ENCODE measurements around the gene BBS9.

BBS9 gene

DNA sequence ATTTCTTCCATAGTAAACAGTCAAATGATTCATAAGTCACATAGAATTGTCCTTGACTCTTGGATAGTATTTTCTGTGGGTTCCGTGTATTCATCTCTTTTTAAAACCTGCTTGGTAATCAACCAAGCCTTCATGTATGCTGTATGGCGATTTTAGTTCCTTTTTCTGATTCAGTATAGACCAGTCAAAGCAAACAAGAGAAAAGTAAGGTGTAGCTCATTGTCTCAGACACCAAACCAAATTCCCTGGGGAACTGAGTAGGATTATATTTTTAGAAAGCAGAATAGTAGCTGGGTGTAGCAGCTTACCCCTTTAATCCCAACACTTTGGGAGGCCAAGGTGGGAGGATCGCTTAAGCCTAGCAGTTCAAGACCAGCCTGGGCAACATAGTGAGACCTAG is 240.5 kb downstream of the BBS9 start:
- DNase-seq (ENCODE audit: low read depth), result no peak

DNA sequence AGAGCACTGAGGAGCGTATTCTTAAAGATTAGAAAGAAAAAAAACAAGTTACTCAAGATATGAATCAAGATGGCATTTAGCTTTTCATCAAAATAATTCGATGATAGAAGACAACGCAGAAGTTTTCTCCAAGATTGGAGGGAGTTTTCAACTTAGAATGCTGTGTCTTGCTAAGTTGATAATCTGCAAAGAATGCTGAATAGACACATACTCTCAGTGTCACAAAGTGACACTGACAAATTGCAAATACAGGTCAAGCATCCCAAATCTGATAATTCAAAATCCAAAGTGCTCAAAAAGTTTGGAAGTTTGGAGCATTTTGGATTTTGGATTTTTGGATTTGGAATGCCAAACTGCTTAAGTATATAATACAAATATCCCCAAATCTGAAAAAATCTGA is 243.8 kb downstream of the BBS9 start:
- no peak for DNase-seq (ENCODE audit: low read depth)

DNA sequence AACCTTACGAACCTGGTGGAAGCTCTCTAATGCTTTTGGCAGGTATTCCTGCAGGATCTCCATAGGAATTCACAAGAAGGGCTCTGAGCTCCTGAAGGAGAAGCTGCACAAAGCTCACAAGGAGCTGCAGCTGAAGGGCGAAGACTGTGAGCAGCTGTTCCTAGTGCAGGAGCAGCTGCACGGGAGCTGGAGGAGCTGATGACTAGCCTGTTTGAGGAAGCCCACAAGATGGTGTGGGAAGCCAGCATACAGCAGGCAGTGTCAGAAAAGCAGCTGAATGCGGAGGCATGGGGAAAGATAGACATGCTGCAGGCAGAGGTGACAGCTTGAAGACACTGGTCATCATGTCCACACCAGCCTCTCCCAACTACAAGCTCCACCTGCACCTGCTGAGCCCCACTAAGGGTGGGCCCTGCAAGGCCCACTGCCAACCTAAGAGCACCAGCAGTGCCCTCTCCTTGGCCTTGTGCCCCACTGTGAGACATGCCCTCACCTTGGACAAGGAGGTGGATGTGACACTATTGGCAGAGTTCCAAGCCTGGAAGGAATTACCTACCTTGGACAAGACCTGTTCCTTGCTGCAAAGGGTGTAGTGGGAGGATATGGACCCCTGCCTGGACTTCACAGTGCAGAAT is 250.6 kb downstream of the BBS9 start:
- no peak for DNase-seq (ENCODE audit: low read depth)

DNA sequence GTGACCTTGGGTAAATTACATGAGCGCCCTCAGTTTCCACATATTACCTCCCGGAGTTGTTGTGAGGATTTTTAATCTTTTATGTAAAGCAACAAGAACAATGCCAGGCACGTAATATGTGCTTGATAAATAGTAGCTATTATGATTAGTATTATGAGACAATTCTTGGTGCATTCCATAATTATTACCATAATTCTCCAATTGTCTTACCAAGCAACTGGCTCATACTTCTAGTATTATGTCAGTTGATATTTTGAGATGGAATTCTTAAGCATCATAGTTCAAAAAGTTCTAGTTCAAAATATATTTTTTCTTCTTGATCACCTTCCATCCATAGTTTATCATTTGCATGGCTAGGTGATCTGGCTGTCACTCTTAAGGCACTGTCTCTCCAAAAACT is 259.0 kb downstream of the BBS9 start:
- DNase-seq (ENCODE audit: low read depth), result no peak

DNA sequence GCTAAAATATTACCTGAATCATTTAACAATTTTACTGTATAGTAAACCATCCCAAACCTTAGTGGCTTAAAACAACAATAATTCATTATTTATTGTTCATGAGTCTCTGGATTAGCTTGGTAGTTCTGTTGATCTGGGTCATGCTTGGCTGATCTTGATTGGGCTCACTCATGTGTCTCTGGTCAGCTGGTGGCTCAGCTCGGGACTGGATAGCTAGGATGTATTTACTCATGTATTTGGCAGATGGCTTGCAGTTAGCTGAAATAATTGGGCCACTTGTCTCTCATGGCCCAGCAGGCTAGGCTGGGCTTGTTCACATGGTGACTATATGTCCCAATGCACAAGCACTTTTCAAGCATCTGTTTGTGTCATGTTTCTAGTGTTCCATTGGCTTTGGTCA is 262.8 kb downstream of the BBS9 start:
- no peak for DNase-seq (ENCODE audit: low read depth)

DNA sequence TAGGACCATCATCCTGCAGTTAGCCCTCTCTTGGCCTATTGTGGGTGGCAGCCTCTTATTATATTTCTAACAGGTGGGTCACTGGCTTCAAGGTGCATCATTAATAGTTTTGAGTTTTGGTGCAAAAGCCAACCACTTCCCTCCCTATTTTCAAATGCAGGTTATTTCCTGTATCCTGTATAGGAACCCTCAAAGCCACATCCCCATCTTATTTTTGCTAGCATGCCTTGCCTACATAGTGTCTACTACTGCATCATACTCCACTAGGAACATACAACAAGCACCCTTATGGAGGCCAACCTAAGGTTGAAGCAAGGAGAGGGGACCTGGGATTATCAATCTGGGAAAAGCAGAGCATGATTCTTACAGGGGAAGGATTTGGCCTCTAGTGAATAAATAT is 264.4 kb downstream of the BBS9 start:
- no peak for DNase-seq (ENCODE audit: low read depth)

DNA sequence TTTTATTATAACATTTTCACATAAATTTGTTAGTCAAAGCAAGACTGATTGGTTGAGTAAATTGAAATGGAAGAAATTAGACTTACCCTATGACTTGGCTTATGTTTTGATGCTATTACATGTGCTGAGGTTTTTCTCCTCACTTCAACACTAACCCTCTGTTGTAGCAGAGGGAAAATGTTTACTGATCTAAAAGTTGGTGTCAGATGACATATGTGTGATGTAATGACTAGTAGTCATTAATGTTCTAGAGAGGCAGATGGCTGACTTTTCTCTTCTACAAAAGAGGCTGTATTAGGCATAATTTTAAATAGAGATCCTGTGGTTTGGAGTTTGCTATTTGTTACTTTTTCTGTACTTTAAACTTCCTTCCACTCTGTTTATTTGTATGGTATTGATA is 266.0 kb downstream of the BBS9 start:
- DNase-seq (ENCODE audit: low read depth), result no peak

DNA sequence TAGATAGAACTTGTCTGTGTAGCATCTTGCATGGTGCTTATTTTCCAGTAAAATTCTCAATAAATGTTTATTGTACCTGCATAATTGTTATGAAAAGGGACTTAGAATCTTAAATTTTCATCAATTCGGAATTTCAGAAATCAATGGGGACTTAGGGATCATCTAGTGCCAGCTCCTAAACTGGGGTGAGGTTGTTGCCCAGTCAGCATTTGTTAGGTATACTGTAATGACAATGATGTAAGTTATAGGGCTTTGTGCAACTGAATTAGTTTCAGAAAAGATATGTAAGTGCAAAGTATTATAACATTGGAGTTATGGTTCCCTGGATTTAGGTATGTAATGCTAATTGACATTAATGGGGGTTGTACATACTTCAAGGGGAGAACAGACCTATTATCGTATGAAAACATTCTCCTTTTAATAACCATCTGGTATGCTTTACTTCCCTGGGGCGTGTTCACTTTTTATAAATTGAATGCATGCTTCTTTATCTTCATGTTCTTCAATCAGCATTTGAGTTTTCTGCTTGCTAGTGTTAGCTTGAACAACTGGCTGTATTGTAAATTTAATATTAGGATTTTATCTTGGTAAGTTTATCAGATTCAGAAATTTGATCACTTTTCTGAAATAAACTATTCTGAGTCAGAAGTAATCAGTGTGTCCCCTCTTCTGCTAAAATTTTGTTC is 270.3 kb downstream of the BBS9 start:
- no peak for DNase-seq (ENCODE audit: low read depth)

DNA sequence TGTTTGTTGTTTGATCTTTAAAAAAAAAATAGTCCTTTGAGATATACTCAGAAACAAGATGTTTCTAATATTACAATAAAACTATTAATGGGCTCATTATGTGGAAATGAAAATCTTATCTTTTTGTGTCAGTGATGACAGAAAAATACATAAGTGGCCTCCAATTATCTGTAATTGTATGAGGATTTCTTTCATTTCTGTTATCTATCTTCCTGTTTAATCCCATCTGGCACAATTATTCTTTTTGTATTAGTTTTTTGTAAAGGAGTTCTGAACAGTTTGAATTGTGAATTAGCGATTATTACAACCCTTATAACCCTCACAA is 270.8 kb downstream of the BBS9 start:
- no peak for DNase-seq (ENCODE audit: low read depth)

DNA sequence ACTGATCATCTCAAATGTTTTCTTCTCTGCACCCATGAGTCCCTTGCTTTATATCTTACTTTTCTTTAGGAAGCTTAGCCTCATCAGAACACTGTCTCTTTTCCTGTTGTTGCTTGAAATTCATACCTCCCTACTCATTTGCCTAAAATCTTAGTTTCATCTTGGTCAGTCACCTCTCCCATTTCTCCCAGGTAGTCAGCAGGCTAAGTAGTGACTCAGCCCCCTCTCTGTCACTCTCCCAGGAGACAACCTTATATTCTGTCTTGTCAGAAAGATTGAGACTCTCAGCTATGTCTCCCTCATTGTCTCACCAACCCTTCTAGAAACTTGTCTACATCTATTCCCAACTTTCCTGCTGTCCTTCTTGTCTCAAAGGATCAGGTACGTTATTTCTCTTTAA is 280.9 kb downstream of the BBS9 start:
- DNase-seq (ENCODE audit: low read depth), result no peak

DNA sequence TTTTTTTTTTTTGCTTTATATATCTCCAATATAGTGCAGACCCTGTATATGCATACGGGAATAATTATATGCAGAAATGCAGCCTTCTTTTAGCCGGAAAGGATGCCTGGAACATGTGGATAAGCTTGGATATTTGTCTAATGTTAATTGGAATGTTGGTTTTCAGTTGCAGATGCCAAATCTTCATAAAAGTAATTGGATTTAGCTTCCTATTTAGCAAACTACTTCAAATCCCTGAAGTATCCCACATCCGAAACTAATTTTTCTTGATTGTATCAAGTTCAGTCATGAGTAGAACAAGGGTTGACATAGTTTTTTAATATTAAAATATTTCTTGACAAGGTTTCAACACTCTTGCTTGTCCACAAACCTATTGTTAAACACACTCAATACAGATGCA is 281.7 kb downstream of the BBS9 start:
- no peak for DNase-seq (ENCODE audit: low read depth)

DNA sequence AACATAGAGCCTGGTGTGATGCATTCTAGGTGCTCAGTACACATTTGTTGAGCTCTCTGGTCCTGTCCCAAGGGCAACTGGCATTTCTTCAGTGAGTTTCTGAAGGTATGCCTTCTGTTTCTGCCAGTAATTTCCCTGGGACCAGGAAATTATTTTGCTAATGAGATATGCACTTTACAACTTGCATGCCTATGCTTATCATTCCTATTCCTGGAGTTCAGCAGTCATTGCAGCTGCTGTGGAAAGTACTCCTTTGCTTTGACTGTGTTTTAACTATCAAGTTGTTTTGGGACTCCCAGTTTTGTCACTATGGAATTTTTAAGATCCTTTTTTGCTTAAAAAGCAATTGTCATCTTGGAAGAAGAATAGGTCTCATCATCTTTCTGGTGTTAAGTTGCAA is 283.0 kb downstream of the BBS9 start:
- no peak for DNase-seq (ENCODE audit: low read depth)

DNA sequence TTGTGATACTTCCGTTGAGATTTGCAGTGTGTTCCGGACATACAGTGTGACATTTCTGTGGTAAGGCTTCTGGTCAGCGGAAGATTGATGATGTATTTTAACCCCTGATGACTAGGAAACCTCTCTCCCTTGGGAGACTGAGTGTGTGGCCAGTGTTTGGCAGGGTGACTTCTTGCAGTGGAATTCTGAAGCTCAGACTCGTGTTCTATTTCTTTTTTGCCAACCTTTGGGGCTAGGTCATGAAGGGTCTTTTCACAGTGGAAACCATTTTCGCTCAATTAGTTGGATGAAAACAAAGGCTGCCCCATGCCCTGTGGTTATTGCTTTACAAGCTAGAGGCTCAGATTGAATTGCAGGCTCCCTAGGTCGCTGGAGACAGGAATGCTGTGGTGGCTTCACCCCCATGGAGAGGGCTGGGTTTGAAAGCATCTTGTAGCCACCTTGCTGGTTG is 288.9 kb downstream of the BBS9 start:
- DNase-seq (ENCODE audit: low read depth), result no peak

DNA sequence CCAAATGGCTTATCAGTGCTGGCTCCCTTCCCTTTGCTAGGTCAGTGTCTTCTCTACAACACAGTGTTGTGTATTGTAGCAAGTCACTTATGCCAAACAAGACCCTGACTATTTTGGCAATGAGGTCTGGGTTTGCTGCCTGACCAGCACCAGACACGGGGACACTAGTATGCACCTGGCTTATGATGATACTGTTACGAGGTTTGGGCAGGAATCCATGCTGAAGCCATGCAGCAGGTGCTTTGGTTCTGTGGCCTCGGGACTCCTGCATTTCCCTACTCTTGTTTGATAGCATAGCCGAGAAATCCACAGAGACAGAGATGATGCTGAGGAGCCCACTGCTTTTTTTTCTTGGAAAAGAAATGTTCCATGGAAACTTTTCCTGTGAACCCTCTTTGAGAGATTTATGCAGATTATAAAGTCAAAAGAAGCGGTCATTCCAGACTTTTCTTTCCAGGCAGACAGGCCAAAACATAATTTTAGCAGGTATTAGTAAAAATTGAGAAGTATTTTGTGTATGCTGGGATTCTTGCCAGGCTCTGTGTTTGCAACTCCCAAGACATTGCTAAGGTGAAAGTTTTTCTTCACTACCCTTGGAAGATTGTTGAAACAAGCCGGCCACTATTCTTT is 291.1 kb downstream of the BBS9 start:
- no peak for DNase-seq (ENCODE audit: low read depth)

DNA sequence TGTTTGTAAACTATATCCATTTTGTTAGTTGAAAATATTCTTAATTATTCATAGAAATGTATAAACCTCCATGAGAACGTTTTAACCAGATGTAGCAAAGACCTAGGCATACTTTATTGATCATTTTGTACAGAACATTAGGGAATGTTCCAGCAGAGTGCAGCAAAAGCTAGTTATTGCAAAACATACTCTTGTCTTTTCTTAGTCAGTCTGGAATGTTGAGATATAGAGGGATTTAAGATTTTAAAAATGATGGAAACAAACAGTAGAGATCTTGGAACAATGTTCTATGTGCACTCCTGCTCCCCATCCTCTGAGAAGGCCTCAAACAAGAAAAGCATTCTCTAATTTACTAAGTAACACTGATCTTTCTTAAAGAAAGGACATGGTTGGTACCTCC is 292.1 kb downstream of the BBS9 start:
- DNase-seq (ENCODE audit: low read depth), result no peak

DNA sequence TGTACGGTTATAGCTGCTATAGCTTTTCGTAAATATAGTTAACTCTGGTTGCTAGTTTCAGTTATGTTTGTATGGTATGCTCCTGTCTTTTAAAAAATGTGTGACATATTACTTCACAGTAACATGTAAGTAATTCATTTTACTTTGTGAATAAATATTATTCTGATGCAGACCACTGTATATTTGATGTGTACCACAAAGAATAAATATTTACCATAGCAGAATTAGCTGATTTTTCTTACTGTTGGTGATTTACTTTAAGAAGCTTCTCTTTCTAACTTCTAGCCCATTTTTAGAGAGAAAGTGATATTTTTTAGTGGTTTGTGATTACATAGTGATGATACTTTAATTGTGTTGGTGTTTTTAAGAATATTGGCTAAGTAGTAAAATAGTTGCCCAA is 292.8 kb downstream of the BBS9 start:
- no peak for DNase-seq (ENCODE audit: low read depth)

DNA sequence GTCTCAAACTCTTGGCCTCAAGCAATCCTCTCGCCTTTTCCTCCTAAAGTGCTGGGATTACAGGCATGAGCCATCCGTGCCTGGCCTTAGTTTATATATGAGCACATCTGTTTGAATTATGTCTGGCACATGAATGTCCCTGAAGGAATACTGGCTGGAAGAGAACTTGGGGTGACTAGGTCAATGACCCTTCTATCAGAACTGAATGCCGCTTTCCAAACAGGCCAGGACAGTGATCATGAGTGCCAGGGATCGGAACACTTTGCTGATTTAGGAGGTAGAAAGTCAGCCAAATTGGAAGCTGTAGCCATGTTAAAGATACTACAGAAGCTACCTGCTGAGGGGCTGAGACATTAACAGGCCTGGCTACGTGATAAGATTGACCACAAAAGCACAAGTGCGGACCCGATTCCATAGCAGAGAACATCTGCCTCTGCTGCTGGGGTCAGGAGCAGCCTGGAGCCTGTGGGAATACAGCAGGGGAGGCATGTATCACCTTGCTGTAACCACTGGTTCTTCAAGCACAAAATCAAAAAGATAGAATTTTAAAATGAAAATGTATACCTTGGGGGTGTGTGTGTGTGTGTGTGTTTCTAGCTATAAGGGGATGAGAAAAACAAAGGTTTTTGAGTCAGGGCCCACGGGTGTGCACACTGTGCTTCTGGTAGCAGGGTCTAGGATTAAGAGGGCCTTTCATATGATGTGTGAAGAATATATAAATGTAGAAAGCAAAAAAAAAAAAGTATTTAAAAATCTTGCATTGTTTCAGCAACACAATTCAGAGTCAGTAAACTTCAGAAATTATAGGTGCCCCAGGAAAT is 293.7 kb downstream of the BBS9 start:
- DNase-seq (ENCODE audit: low read depth), result no peak

DNA sequence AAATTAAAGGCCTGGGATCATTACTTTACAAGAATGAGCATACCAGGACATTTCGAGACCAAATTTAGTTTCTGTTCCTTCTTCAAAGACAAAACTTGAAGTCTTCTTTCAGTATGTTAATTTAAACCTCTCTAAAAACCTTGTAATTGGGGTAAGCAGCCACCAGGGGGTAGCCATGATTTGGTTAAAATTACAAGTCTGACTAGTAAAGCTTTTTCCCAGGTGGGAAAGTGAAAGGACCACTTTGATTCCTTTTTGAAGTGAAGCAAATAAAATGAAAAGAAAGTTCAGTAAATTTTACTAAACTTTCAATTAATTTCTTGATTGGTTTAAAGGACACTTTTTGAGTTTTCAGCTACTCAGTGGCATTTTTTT is 294.3 kb downstream of the BBS9 start:
- no peak for DNase-seq (ENCODE audit: low read depth)

DNA sequence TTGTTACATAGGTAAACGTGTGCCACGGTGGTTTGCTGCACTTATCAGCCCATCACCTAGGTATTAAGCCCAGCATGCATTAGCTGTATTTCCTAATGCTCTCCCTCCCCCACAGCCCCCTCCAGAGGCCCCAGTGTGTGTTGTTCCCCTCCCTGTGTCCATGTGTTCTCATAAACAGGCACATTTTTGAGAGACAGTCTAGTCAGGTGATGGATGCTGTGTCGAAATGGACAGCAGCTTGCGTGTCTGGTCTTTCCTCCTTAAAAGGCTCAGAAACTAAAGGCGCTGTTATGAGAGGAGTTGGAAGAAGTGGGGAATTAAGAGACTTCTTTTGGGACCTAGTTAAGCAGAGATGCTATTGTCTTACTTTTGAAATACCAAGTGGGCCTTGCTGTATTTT is 296.0 kb downstream of the BBS9 start:
- DNase-seq (ENCODE audit: low read depth), result no peak

DNA sequence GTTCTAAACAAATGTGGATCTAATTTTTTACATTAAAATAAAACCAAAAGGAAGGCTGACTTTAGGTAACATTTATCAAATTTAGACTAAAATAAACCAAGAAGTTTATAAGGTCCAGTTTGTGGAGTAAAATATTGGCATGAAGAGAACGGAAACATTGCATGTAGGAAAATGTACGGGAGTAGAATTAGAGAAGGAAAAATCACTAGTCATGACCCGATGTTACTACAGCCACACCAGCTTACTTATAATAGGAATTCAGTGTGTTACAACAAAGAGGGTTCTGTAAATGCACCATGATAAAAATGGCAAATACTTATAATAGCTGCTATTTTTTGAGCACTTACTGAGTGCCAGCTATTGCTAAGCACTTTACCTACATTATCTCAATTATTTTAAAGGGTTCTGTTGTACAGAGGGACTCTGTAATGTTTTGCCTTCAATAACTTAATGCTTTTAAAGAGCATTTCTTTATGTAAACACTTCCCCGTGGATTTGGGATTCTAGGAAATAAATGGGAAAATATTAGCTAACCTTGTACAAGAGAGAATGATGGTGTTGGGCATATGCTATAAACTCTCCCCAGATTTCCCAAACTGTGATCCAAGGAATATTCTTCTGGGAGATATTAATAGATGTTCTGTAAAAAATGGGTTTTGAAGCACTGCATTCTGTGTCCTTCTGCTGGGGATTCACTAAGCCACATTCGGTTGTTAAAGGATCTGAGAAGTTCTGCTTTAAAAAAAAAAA is 296.7 kb downstream of the BBS9 start:
- DNase-seq (ENCODE audit: low read depth), result no peak

DNA sequence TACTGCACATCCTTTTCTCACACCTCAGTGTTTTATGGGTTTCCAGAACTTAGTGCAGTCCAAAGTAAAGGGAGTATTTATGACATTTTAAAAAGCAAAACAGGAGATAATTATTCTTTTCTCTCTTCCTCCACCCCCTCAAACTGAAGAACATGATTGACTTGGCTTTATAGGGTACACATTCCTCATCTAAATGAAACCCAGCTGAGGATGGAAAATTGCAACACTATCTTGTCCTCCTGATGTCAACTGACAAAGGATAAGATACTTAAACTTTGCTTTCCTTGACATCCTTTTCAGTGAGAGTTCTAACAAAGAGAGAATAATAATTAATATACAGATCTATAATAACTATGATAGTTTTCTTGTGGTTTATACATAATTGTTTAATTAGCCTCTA is 299.1 kb downstream of the BBS9 start:
- no peak for DNase-seq (ENCODE audit: low read depth)

DNA sequence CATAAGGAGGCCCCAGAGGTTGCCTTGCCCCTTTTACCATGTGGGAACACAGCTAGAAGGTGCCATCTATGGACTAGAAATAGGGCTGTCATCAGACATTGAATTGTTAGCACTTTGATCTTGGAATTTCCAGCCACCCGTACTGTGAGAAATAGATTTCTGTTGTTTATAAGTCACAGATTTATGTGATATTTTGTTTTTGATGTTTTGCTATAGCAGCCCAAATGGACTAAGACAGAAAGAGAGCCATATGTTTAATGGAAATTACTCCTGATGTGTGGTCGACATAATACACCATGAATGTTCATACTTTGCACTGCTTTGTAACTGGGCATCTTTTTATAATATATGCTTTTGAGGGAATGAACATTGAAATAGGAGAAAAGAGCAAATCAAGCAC is 302.2 kb downstream of the BBS9 start:
- no peak for DNase-seq (ENCODE audit: low read depth)

Data from stimulated activated CD8-positive, alpha-beta memory T cell treated with anti-CD3 and anti-CD28 coated beads, Interleukin-12 subunit alpha, Interleukin-12 subunit beta, amount 100 ng/mL, for 1 hour (primary cell).